PC-9 (cell line): ENCODE measurements around the gene PCARE. TPM values are rescaled to one million over a fixed set of nuclear protein-coding genes. Genes with fewer than 3 reads are reported as not detected.

ENCODE experiments used
- BruUV-seq: library from RNA; stranded (reverse); fragments of 400-500 nt; replicated peaks from 2 replicates; lab custom pipeline; 2021; lab: Mats Ljungman, UMichigan
- CTCF ChIA-PET: fragments of 300-600 bp; sonication (Branson Sonifier 250); formaldehyde crosslinking; loops from one replicate; lab custom pipeline; 2022; ENCODE audit warnings: antibody characterized with exemption; lab: Charles Lee
- POLR2A ChIA-PET: fragments of 300-600 bp; sonication (Branson Sonifier 250); formaldehyde crosslinking; loops from one replicate; lab custom pipeline; 2022; ENCODE audit warnings: antibody characterized with exemption; ENCODE audit not compliant: unreplicated experiment; lab: Charles Lee
- DNase-seq, 2 experiments: peaks; one replicate each; pipeline versions ENCODE4 v3.0.0 to v3.0.0-alpha.2; 2015 to 2022; ENCODE audit warnings: mixed read lengths in 1 of 2
- H2AFZ ChIP-seq: fragments of 200-600 bp; sonication (generic); 2 replicates; pipeline ENCODE4 v1.8.1; 2017; ENCODE audit warnings: antibody characterized with exemption
- H3F3A ChIP-seq: fragments of 200-600 bp; sonication (generic); 2 replicates; pipeline ENCODE4 v1.8.1; 2017; ENCODE audit warnings: antibody characterized with exemption, mild to moderate bottlenecking, low read depth; ENCODE audit not compliant: insufficient read depth
- H3K27ac ChIP-seq: fragments of 200-600 bp; sonication (generic); 2 replicates; pipeline ENCODE4 v1.6.1; 2016; ENCODE audit warnings: mixed run types
- H3K27me3 ChIP-seq: fragments of 200-600 bp; sonication (generic); 2 replicates; pipeline ENCODE4 v1.6.1; 2016; ENCODE audit warnings: low read depth, mixed run types; ENCODE audit not compliant: insufficient read depth
- H3K36me3 ChIP-seq: fragments of 200-600 bp; sonication (generic); 2 replicates; pipeline ENCODE4 v1.6.1; 2016; ENCODE audit warnings: low read depth, mixed run types
- H3K4me1 ChIP-seq: fragments of 200-600 bp; sonication (generic); replicated peaks from 2 replicates; pipeline ENCODE4 v1.6.1; 2016; ENCODE audit warnings: mixed run types; ENCODE audit not compliant: insufficient read depth
- H3K4me2 ChIP-seq: fragments of 200-600 bp; sonication (generic); 2 replicates; pipeline ENCODE4 v1.6.1; 2017; ENCODE audit warnings: mixed run types
- H3K4me3 ChIP-seq: fragments of 200-600 bp; sonication (generic); 2 replicates; pipeline ENCODE4 v1.6.1; 2016; ENCODE audit warnings: mixed run types
- H3K79me2 ChIP-seq: fragments of 200-600 bp; sonication (generic); 2 replicates; pipeline ENCODE4 v1.6.1; 2017; ENCODE audit warnings: low read depth, mixed run types
- H3K9me2 ChIP-seq: fragments of 200-600 bp; sonication (generic); 2 replicates; pipeline ENCODE4 v1.8.1; 2017; ENCODE audit warnings: mild to moderate bottlenecking; ENCODE audit not compliant: insufficient read depth
- H3K9me3 ChIP-seq: fragments of 200-600 bp; sonication (generic); 2 replicates; pipeline ENCODE4 v1.8.1; 2016; ENCODE audit warnings: low read depth; ENCODE audit not compliant: insufficient read depth
- H4K20me1 ChIP-seq: fragments of 200-600 bp; sonication (generic); 2 replicates; pipeline ENCODE4 v1.8.1; 2017; ENCODE audit not compliant: insufficient read depth
- CTCF ChIP-seq: fragments of 200-600 bp; sonication (generic); conservative IDR thresholded peaks from 2 replicates; pipeline ENCODE4 v1.6.1; 2017; ENCODE audit warnings: mixed run types, antibody characterized with exemption, mild to moderate bottlenecking, moderate library complexity
- EZH2 ChIP-seq: fragments of 200-600 bp; sonication (generic); IDR thresholded peaks from 2 replicates; pipeline ENCODE4 v1.8.0; 2017; ENCODE audit warnings: antibody characterized with exemption, low read depth
- intact Hi-C: fragments of 100-400 bp; cut with micrococcal nuclease; formaldehyde crosslinking; loops from one replicate; pipeline ENCODE4 v1.10.0; 2022; ENCODE audit not compliant: unreplicated experiment
- total RNA-seq: library from RNA; stranded (reverse); gene quantifications from 2 replicates; pipeline ENCODE4 v1.2.3, GENCODE V29; 2021

PCARE gene
- total RNA-seq, 1 experiment from 2014 or later = not detected

- H2AFZ ChIP-seq = no peak overlapping the region
- intact Hi-C loops = no loop called here
- H3F3A ChIP-seq = no peaks in the 10 kb centered on the region
- no peak overlapping the region for H3K4me2 ChIP-seq
- no TSS peak for BruUV-seq
- no peak overlapping the region for H3K27ac ChIP-seq
- no peak for TF ChIP-seq EZH2
- no peak for TF ChIP-seq CTCF
- H3K4me1 ChIP-seq = peaks cover 1% of the 10 kb centered on the region
- H3K27me3 ChIP-seq = no peaks in the 10 kb centered on the region
- CTCF ChIA-PET = no interaction called here
- H3K36me3 ChIP-seq = no peaks in the 10 kb centered on the region
- no peaks in the 10 kb centered on the region for H3K79me2 ChIP-seq
- no peak for DNase-seq
- no peak overlapping the region for H3K4me3 ChIP-seq
- POLR2A ChIA-PET = interaction anchor here (0.6 kb wide), 1 partner anchor 65 kb away, joined by 3 read pairs; no protein-coding TSS in a partner anchor
- H3K9me3 ChIP-seq = no peaks in the 10 kb centered on the region
- no peaks in the 10 kb centered on the region for H4K20me1 ChIP-seq
- no peaks in the 10 kb centered on the region for H3K9me2 ChIP-seq
Observed at GRCh38 chr2:29047083-29047845, 27.1 kb downstream of the PCARE start.

- CTCF ChIA-PET = no interaction called here
- intact Hi-C loops = no loop called here
- no peaks in the 10 kb centered on the region for H3K27me3 ChIP-seq
Observed at GRCh38 chr2:29046321-29046720, 28.0 kb downstream of the PCARE start.

GRCh38 chr2:29044459-29044858 lies 29.9 kb downstream of the PCARE start:
- Histone ChIP-seq H3K9me2 (no peaks in the 10 kb centered on the region), H3K36me3 (no peaks in the 10 kb centered on the region), H3K9me3 (no peaks in the 10 kb centered on the region), H3K4me2 (no peak overlapping the region), H3K27ac (no peak overlapping the region), H3K4me3 (no peak overlapping the region), H2AFZ (no peak overlapping the region), H3K79me2 (no peaks in the 10 kb centered on the region), H4K20me1 (no peaks in the 10 kb centered on the region), H3F3A (no peaks in the 10 kb centered on the region), H3K27me3 (no peaks in the 10 kb centered on the region), H3K4me1 (no peaks in the 10 kb centered on the region)
- POLR2A ChIA-PET = no interaction called here
- intact Hi-C loops = no loop called here
- no peak for DNase-seq
- BruUV-seq = no TSS peak
- CTCF ChIA-PET = no interaction called here
- TF ChIP-seq CTCF = no peak
- no peak for TF ChIP-seq EZH2

More at GRCh38 chr2:29046321-29046720, 28.0 kb downstream of the PCARE start:
- H3K27ac ChIP-seq = no peak overlapping the region
- H3K9me3 ChIP-seq = no peaks in the 10 kb centered on the region
- H3K36me3 ChIP-seq = no peaks in the 10 kb centered on the region
- no peaks in the 10 kb centered on the region for H3F3A ChIP-seq
- no peaks in the 10 kb centered on the region for H3K4me1 ChIP-seq
- no peak for TF ChIP-seq EZH2
- TF ChIP-seq CTCF = no peak
- H3K79me2 ChIP-seq = no peaks in the 10 kb centered on the region
- BruUV-seq = no TSS peak
- POLR2A ChIA-PET = interaction anchor here (0.6 kb wide), 1 partner anchor 64 kb away, joined by 3 read pairs; no protein-coding TSS in a partner anchor
- H2AFZ ChIP-seq = no peak overlapping the region
- H4K20me1 ChIP-seq = no peaks in the 10 kb centered on the region
- H3K4me3 ChIP-seq = no peak overlapping the region
- no peak for DNase-seq
- no peaks in the 10 kb centered on the region for H3K9me2 ChIP-seq
- no peak overlapping the region for H3K4me2 ChIP-seq
